DMS114 treated with DMSO at 0.1 percent for 48 hours (cell line): ENCODE results near the gene PSMG1.

Experiments
- DNase-seq: peaks from one replicate; lab custom pipeline; 2025; ENCODE audit not compliant: unreplicated experiment; lab: John Stamatoyannopoulos, UW

Gene PSMG1

GRCh38 chr21:39188521-39189139 lies 5.4 kb upstream of the PSMG1 start:
- no peak for DNase-seq

DNA sequence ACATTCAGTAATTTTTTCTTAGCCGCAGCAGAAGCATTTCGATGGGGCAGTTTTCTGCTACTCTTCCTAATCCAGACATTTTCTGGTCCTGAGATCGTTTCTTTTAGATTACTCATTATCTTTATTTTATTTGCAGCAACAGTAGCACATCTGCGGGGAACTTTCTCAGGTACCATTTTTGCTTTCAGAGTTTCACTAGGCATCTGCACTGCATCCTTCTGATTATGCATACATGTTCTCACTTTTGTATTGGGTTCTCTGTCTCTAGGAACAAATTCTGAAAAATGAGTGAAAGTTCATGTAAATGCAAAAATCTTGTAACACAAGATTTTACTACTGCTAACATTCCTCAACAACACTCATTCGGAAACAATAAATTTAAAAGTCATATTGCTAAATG lies 3.9 kb upstream of the PSMG1 start:
- DNase-seq = no peak

DNA sequence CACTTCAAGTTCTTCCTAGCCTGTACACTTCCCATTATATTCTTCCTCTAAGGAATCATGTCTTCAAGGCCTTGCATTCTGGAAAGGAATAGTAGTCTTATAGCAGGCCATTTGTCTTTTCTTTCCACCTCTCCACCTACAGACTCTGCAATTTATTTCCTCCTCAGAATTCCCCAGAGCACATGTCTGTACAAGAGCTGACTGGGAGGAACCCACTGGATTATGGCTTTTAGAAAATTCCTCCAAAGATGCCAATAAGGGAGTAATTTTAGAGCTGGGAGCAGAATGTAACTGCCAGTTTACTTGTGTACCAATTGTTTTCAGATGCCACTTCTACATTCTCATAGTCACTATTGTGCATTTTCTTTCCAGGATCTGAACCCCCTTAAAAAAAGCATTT lies 3.4 kb upstream of the PSMG1 start:
- no peak for DNase-seq

- no peak for DNase-seq
These were observed 1.9 kb upstream of the PSMG1 start for GRCh38 chr21:39185157-39185556.

- no peak for DNase-seq
These were observed 1.1 kb upstream of the PSMG1 start for GRCh38 chr21:39184050-39184980.

GRCh38 chr21:39182484-39183271 lies 573 bp downstream of the PSMG1 start:
- no peak for DNase-seq

GRCh38 chr21:39182016-39182415 lies 1.2 kb downstream of the PSMG1 start:
- no peak for DNase-seq

DNA sequence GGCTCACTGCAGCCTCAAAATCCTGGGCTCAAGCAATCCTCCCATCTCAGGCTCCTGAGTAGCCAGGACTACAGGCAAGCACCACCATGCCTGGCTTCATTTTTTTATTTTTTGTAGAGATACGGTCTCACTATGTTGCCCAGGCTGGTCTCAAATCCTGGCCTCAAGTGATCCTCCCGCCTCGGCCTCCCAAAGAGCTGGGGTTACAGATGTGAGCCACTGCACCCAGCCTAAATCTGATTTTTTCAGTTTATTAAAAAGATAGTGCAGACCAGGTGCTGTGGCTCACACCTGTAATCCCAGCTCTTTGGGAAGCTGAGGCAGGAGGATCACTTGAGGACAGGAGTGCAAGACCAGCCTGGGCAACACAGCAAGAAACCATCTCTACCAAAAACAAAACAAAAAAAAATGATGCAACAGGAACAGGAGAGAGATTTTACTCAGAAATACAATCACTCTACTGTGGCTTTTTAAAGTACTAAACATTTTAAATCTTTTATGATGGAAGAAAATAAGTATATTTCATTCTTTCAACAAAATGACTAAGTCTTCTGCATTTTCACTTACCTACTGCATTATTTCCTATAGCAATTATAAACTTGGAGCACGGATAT lies 1.9 kb downstream of the PSMG1 start:
- no peak for DNase-seq

GRCh38 chr21:39180429-39181019 lies 2.7 kb downstream of the PSMG1 start:
- no peak for DNase-seq

DNA sequence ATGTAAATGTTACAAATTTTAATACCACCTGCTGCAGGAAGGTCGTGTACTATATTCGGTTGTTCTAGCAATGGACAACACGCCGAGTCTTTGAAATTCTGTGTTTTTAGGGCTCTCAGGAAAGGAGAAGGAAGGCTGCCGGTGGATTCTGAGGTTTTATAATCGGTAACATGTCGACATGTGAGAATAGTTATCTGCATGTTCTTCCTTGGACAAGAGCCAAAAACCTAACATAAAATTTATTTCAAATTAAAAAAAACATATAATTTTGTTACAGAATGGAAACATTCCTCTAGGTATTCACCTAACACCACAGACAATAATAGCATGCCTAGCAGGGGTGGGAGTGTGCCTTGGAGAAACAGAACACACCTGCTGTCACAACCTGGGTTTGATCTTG lies 4.8 kb downstream of the PSMG1 start:
- no peak for DNase-seq

GRCh38 chr21:39176271-39176709 lies 7.0 kb downstream of the PSMG1 start:
- no peak for DNase-seq

- no peak for DNase-seq
These were observed 7.6 kb downstream of the PSMG1 start for GRCh38 chr21:39175665-39176064.

GRCh38 chr21:39175154-39175553 lies 8.1 kb downstream of the PSMG1 start:
- DNase-seq = peak; percentile 9

GRCh38 chr21:39173716-39174680 lies 9.3 kb downstream of the PSMG1 start:
- no peak for DNase-seq

GRCh38 chr21:39169906-39170305 lies 13.3 kb downstream of the PSMG1 start:
- DNase-seq = no peak

DNA sequence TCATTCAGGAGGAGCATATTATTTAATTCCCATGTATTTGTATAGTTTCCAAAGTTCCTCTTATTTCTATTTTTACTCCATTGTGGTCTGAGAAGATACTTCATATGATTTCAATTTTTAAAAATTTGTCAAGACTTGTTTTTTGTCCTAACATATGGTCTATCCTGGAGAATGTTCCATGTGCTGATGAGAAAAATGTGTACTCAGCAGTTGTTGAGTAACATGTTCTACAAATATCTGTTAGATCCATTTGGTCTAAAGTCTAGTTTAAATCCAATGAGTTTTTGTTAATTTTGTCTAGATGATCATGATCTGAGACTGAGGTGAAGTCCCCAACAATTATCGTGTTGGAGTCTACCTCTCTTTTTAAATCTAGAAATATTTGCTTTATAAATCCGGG lies 14.5 kb downstream of the PSMG1 start:
- DNase-seq = no peak

DNA sequence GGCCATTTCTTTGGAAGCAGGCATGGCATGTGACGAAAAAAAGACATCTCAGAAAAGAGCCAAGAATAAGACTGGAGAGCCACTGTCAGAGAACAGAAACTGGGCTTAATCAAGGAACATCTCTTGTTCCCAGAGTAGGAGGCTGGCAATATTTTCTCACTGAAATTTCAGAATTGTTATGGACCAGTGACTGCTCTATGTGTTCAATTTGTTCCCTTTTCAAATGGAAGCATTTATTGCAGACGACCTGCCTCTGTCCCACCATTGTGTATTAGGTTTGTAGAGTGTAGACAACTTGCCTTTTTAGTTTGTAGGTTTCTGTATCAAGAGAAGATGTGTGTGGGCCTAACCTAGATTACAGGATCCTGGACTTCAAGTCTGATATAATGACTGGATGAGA lies 18.7 kb downstream of the PSMG1 start:
- DNase-seq = no peak

- no peak for DNase-seq
These were observed 22.2 kb downstream of the PSMG1 start for GRCh38 chr21:39161064-39161463.

DNA sequence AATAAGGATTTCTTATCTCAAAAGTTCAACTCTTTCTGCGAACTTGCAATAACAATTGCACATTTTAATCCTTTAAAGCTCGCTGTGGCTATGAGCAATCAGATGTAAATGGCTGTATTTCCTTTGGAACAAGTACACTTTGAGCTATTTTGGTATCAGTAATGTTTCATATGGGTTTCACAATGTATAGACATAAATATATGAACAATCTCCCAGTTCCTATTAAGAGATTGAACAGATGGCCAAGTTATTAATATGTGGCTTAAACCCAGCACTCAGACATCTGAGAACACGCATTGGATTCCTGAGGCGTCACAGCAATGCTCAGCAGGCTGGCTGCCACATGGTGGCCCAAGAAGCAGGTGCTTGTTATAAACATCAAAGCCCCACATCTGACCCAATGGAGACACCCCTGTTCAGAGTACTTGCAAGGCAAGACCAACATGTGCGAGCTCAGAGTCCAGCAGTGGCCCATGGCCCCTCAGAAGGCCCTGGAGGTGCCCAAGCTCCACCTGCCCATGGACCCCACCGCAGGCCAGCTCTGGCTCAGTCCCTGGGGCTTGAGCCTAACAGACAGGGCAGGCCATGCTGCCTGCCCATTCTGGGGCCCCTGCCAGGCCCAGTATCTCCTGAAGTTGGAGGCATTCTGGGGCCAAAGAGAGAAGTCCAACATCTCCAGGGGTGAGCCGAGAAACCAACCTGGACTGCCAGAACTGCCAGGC lies 23.7 kb downstream of the PSMG1 start:
- DNase-seq = no peak
